IPS DF 6.9 (cell line): ENCODE results near the gene JAML.

Experiments
- DNase-seq: peaks from one replicate; pipeline ENCODE4 v3.0.0-alpha.2; 2013; ENCODE audit warnings: low read depth, low spot score
- H3K27ac ChIP-seq: one replicate; pipeline ENCODE4 v1.5.1; 2013; ENCODE audit warnings: low read length, control low read depth
- H3K27me3 ChIP-seq: 2 replicates; pipeline ENCODE4 v1.6.1; 2013; ENCODE audit warnings: mild to moderate bottlenecking, low read length; ENCODE audit not compliant: control insufficient read depth, insufficient read depth
- H3K36me3 ChIP-seq: 2 replicates; pipeline ENCODE4 v1.6.1; 2013; ENCODE audit warnings: low read length; ENCODE audit not compliant: control insufficient read depth, insufficient read depth
- H3K4me1 ChIP-seq: 2 replicates; pipeline ENCODE4 v1.6.1; 2013; ENCODE audit warnings: low read length; ENCODE audit not compliant: control insufficient read depth, insufficient read depth
- H3K4me3 ChIP-seq: 2 replicates; pipeline ENCODE4 v1.5.1; 2013; ENCODE audit warnings: mild to moderate bottlenecking, low read length
- H3K9me3 ChIP-seq: 2 replicates; pipeline ENCODE4 v1.6.1; 2013; ENCODE audit warnings: low read length, inconsistent platforms; ENCODE audit not compliant: control insufficient read depth, insufficient read depth
- WGBS: extraction: QIAGEN DNeasy Blood & Tissue Kit; methylation state at CpG from one replicate; pipeline ENCODE4 v1.1.7; 2013; ENCODE audit warnings: mixed read lengths, missing lambda C conversion rate; ENCODE audit not compliant: insufficient read length, insufficient coverage; 5-methylcytosine and 5-hydroxymethylcytosine counted together

Gene JAML

GRCh38 chr11:118155776-118156530, 68.9 kb downstream of the JAML start:
- DNase-seq: no peak
- H3K4me3 ChIP-seq: no peak overlapping the region
- no peaks in the 10 kb centered on the region for H3K36me3 ChIP-seq
- no peaks in the 10 kb centered on the region for H3K9me3 ChIP-seq
- WGBS: no CpG with 5 or more reads among the region's 11 CpGs
- peaks cover 16% of the 10 kb centered on the region for H3K4me1 ChIP-seq
- no peak overlapping the region for H3K27ac ChIP-seq
- peaks cover 56% of the 10 kb centered on the region for H3K27me3 ChIP-seq

DNA sequence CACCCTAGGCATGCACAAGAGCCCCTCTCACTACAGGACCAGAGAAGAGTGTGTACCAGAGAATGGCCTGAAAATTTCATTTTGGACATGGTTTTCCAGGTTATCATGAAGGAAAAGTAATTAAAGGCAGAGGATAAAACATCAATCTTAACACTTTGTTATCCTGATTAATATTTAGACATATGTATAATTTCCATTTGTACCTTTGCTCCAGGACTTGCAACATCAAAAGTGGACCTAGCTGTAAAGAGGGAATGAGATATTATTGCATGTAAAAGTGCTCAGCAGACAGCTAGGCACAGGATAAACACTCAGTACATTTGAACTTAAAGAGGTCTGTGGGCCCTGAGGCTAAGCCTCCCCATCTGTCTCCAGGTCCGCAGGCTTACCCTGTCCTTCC, 70.2 kb downstream of the JAML start:
- H3K36me3 ChIP-seq: no peaks in the 10 kb centered on the region
- peaks cover 62% of the 10 kb centered on the region for H3K27me3 ChIP-seq
- H3K27ac ChIP-seq: no peak overlapping the region
- DNase-seq: no peak
- no CpG with 5 or more reads among the region's 1 CpG for WGBS
- no peaks in the 10 kb centered on the region for H3K9me3 ChIP-seq
- peaks cover 16% of the 10 kb centered on the region for H3K4me1 ChIP-seq
- no peak overlapping the region for H3K4me3 ChIP-seq

- no peaks in the 10 kb centered on the region for H3K9me3 ChIP-seq
- no peak overlapping the region for H3K27ac ChIP-seq
- peaks cover 18% of the 10 kb centered on the region for H3K4me1 ChIP-seq
- no peak overlapping the region for H3K4me3 ChIP-seq
- no peak for DNase-seq
- peaks cover 62% of the 10 kb centered on the region for H3K27me3 ChIP-seq
- no peaks in the 10 kb centered on the region for H3K36me3 ChIP-seq
- WGBS: no CpG with 5 or more reads among the region's 11 CpGs
Observed at GRCh38 chr11:118153976-118154375, 70.8 kb downstream of the JAML start.

- peaks cover 18% of the 10 kb centered on the region for H3K4me1 ChIP-seq
- WGBS: no CpG with 5 or more reads among the region's 16 CpGs
- no peak for DNase-seq
- H3K27ac ChIP-seq: no peak overlapping the region
- H3K27me3 ChIP-seq: peaks cover 62% of the 10 kb centered on the region
- H3K4me3 ChIP-seq: no peak overlapping the region; the same call in 1 of the 2 replicates
- no peaks in the 10 kb centered on the region for H3K9me3 ChIP-seq
- no peaks in the 10 kb centered on the region for H3K36me3 ChIP-seq
Observed at GRCh38 chr11:118153516-118153915, 71.3 kb downstream of the JAML start.

DNA sequence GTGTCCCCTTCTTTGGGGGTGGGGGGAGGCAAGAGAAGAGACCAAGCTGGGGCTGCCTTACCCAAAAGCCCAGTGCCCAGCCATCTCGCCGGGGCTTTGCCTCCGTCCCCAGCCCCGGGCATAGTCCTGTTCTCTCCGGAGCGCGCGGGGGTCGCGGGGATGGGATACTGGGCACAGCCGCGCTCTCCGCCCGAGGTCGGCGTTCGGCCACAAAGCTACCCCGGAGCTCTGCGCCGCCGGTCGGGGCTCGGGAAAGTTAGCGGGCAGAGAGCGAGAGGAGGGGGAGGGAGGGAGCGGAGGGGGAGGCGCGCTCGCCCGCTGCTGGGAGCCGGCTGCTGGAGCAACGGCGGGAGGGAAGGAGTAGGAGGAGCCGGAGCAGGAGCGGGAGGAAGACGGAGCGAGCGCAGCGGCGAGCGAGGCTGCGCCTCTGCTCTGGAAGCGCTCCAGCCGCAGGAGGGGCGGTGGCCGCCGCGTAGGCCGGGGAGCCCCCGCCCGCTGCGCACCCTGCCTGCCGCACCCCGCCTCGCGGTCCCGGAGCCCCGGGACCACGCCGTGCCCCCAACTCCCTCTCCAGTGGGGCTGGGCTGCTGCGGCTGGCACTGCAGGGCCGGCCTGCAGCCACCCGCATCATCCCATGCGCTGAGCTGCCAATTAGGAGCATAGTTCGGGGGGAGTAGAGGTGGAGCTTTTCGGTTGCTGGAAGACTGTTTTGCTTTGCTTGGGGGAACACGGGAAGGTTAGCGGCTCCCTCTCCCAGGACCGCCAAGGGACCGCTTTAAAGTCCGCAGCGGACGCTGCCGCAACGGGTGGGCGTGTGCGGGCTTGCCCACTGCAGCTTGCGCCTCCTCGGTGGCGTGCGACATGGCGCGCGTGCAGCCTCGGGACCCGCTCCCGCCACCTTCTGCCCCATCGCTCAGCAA, 72.0 kb downstream of the JAML start, which contains the start of gene SCN4B:
SCN4B (minus strand) TSS at position 272 of the 920 bp plus-strand sequence; CDS start at position 122, 150 bp downstream.
- Histone ChIP-seq H3K36me3 (no peaks in the 10 kb centered on the region), H3K27ac (no peak within 1 kb of the TSS), H3K27me3 (peaks cover 56% of the 10 kb centered on the region), H3K9me3 (no peaks in the 10 kb centered on the region), H3K4me3 (peak within 1 kb of the TSS; percentile 72), H3K4me1 (peaks cover 18% of the 10 kb centered on the region)
- no peak for DNase-seq
- no CpG with 5 or more reads among the region's 88 CpGs for WGBS

DNA sequence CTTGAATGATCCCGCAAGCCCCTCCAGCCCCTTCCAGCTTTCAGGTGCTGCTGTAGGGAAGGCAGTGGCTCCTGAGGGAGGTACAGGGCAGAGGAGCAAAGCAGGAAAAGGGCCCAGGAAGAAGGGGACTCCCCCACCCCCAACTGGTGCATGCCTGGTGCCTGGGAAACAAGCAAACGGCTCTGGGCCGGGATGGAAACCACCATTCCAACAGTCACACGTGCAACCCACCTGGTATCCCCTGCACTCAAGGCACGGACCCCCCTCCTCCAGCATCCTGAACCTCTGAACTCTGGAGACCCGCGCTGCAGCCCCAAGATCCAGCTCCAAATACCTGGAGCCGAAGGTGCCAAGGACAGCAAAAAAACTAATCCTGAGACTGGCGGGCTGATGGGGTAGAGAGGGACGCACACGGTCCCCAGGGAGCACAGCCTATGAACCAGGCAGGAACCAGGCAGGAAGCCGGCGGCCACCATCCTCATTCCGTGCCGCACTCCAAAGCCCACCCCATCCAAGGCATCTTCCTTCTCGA, 72.7 kb downstream of the JAML start:
- Histone ChIP-seq H3K27me3 (peaks cover 52% of the 10 kb centered on the region), H3K9me3 (no peaks in the 10 kb centered on the region), H3K36me3 (no peaks in the 10 kb centered on the region), H3K27ac (no peak overlapping the region), H3K4me1 (peaks cover 14% of the 10 kb centered on the region), H3K4me3 (peak overlapping the region; percentile 72; the same call in 1 of the 2 replicates)
- DNase-seq: no peak
- WGBS: no CpG with 5 or more reads among the region's 16 CpGs

GRCh38 chr11:118151431-118151830, 73.4 kb downstream of the JAML start:
- no CpG with 5 or more reads among the region's 5 CpGs for WGBS
- Histone ChIP-seq H3K9me3 (no peaks in the 10 kb centered on the region), H3K4me1 (peaks cover 12% of the 10 kb centered on the region), H3K27me3 (peaks cover 49% of the 10 kb centered on the region), H3K27ac (no peak overlapping the region), H3K36me3 (no peaks in the 10 kb centered on the region), H3K4me3 (no peak overlapping the region)
- DNase-seq: no peak

DNA sequence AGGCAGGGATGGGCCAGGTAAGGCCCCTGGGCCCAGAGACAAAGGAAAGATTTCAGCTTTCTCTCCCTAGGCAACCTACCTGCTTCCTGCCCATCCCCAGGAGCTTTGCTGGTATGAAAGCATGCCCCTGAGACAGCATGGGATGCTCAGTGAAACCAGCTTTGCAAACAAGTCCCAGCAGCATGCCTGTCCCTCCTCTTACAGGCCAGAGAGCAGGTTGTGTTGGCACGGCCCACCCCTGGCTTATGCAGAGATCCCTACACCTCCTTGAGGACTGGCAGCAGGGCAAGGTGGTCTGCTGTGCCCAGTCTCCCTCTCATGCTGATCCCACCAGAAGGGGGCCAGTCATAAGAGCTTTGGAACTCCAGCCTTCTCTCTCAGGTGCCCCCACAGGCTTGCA, 75.3 kb downstream of the JAML start:
- no peak for DNase-seq
- WGBS: no CpG with 5 or more reads among the region's 1 CpG
- H3K27ac ChIP-seq: no peak overlapping the region
- peaks cover 32% of the 10 kb centered on the region for H3K27me3 ChIP-seq
- no peaks in the 10 kb centered on the region for H3K9me3 ChIP-seq
- H3K4me3 ChIP-seq: no peak overlapping the region
- peaks cover 4% of the 10 kb centered on the region; the same call in 1 of the 2 replicates for H3K4me1 ChIP-seq
- no peaks in the 10 kb centered on the region for H3K36me3 ChIP-seq

GRCh38 chr11:118148856-118149255, 76.0 kb downstream of the JAML start:
- peaks cover 4% of the 10 kb centered on the region; the same call in 1 of the 2 replicates for H3K4me1 ChIP-seq
- no CpG with 5 or more reads among the region's 2 CpGs for WGBS
- H3K36me3 ChIP-seq: no peaks in the 10 kb centered on the region
- peaks cover 26% of the 10 kb centered on the region for H3K27me3 ChIP-seq
- DNase-seq: no peak
- no peak overlapping the region for H3K27ac ChIP-seq
- H3K4me3 ChIP-seq: no peak overlapping the region
- H3K9me3 ChIP-seq: no peaks in the 10 kb centered on the region

DNA sequence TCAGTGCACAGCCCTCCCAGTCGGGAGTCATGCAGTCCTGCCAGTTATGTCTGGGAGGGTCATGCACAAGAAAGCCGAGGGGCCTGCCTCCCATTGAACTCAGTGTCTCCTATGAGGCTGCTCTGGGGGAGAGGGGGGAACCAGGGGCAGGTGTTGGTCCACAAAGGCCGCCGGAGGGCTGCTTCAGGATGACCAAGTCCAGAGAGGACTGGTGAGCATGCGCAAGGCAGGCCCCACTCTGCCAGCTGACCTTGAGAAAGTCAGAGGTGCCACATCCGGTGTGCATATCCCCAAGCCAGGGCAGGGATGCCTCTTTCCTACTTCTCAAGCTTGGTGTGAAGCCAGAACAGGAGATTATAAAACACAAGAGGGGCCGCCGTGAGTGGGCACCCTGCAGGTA, 76.6 kb downstream of the JAML start:
- no peak for DNase-seq
- WGBS: no CpG with 5 or more reads among the region's 8 CpGs
- no peaks in the 10 kb centered on the region for H3K36me3 ChIP-seq
- peaks cover 1% of the 10 kb centered on the region; the same call in 1 of the 2 replicates for H3K4me1 ChIP-seq
- no peak overlapping the region for H3K4me3 ChIP-seq
- H3K9me3 ChIP-seq: no peaks in the 10 kb centered on the region
- H3K27me3 ChIP-seq: peaks cover 22% of the 10 kb centered on the region; the same call in 1 of the 2 replicates
- H3K27ac ChIP-seq: no peak overlapping the region
